SJCRH30 (cell line): ENCODE results near the gene WDR70. TPM values are rescaled to one million over a fixed set of nuclear protein-coding genes. Genes with fewer than 3 reads are reported as not detected.
"Not testable (repeated sequence)": the region's sequence is repeated elsewhere in the genome, so short reads cannot be mapped to it uniquely, and the experiment has no call there.

Experiments used
- DNase-seq, 2 experiments: peaks; one replicate each; pipeline ENCODE4 v3.0.0-alpha.2; 2015 to 2020
- H3K27ac ChIP-seq: fragments of 250-450 bp; sonication (Bioruptor Pico); 2 replicates; pipeline ENCODE4 v1.5.1; 2020; ENCODE audit warnings: mild to moderate bottlenecking, moderate library complexity
- H3K27me3 ChIP-seq: fragments of 250-450 bp; sonication (Bioruptor Pico); 2 replicates; pipeline ENCODE4 v1.5.1; 2020; ENCODE audit warnings: mild to moderate bottlenecking, moderate library complexity
- H3K36me3 ChIP-seq: fragments of 250-450 bp; sonication (Bioruptor Pico); 2 replicates; pipeline ENCODE4 v1.5.1; 2020; ENCODE audit warnings: mild to moderate bottlenecking, moderate library complexity
- H3K4me1 ChIP-seq: fragments of 250-450 bp; sonication (Bioruptor Pico); 2 replicates; pipeline ENCODE4 v1.5.1; 2020; ENCODE audit warnings: mild to moderate bottlenecking, moderate library complexity
- H3K4me3 ChIP-seq: fragments of 250-450 bp; sonication (Bioruptor Pico); 2 replicates; pipeline ENCODE4 v1.5.1; 2020; ENCODE audit warnings: mild to moderate bottlenecking, moderate library complexity
- H3K9me3 ChIP-seq: fragments of 250-450 bp; sonication (Bioruptor Pico); replicated peaks from 2 replicates; pipeline ENCODE4 v1.5.1; 2020; ENCODE audit warnings: mild to moderate bottlenecking, moderate library complexity
- total RNA-seq: library from RNA; depleted of rRNA; stranded (reverse); fragments of >200 nt; shearing (Covaris generic); gene quantifications from 2 replicates; pipeline ENCODE4 v1.2.3, GENCODE V29; 2014

The WDR70 gene
- total RNA-seq, 1 experiment from 2014 or later, result 47.8 TPM

DNA sequence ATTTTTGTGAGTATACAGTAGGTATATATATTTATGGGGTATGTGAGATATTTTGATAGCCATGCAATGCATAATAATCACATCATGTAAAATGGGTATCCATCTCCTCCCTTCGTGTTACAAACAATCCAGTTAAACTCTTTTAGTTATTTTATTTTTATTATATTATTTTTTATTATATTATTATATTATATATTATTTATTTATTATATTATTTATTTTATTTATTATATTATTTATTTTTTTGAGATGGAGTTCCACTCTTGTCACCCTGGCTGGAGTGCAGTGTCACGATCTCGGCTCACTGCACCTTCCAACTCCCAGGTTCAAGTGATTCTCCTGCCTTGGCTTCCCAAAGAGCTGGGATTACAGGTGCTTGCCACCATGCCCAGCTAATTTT is 138.6 kb downstream of the WDR70 start:
- Histone ChIP-seq H3K36me3 (peaks cover 14% of the 10 kb centered on the region), H3K27me3 (no peaks in the 10 kb centered on the region), H3K27ac (no peak overlapping the region), H3K4me3 (no peak overlapping the region), H3K4me1 (no peaks in the 10 kb centered on the region), H3K9me3 (peaks cover 4% of the 10 kb centered on the region)
- DNase-seq, result no peak

DNA sequence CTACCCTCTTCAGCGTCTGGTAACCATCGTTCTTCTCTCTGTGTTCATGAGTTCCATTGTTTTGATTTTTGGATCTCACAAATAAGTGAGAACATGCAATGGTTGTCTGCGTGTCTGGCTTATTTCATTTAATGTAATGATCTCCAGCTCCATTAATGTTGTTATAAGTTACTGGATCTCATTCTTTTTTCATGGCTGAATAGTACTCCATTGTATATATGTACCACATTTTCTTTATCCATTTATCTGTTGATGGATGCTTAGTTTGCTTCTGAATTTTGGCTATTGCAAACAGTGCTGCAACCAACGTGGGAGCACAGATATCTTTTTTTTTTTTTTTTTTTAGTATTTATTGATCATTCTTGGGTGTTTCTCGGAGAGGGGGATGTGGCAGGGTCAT is 139.2 kb downstream of the WDR70 start:
- H3K27ac ChIP-seq, H3K4me3 ChIP-seq, H3K9me3 ChIP-seq, H3K4me1 ChIP-seq, DNase-seq, H3K27me3 ChIP-seq: not testable (repeated sequence)
- H3K36me3 ChIP-seq, result peaks cover 14% of the 10 kb centered on the region

DNA sequence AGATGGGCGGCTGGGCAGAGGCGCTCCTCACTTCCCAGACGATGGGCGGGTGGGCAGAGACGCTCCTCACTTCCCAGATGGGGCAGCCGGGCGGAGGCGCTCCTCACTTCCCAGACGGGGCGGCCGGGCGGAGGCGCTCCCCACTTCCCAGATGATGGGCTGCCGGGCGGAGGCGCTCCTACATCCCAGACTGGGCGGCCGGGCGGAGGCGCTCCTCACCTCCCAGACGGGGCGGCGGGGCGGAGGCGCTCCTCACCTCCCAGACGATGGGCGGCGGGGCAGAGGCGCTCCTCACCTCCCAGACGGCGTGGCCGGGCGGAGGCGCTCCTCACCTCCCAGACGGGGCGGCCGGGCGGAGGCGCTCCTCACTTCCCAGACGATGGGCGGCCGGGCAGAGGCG is 140.2 kb downstream of the WDR70 start:
- H3K27me3 ChIP-seq, result no peaks in the 10 kb centered on the region
- H3K4me1 ChIP-seq, result no peaks in the 10 kb centered on the region
- peaks cover 4% of the 10 kb centered on the region for H3K9me3 ChIP-seq
- no peak for DNase-seq
- peaks cover 14% of the 10 kb centered on the region for H3K36me3 ChIP-seq
- H3K27ac ChIP-seq, result no peak overlapping the region
- H3K4me3 ChIP-seq, result no peak overlapping the region

DNA sequence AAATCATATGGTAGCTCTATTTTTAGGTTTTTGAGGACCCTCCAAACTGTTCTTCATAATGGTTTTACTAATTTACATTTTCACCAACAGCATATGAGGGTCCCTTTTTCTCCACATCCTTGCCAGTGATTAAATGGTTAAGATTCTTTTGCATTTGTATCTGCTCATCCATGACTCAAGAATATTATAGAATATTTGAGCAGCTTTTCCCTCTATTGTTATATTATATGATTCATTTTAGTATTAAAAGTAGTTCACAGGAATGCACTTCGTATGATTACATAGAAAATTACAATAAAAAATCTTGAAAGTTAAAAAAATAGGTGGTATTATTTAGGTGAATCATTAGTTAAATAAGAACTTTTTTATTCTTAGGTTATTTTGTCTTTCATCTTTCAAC is 140.7 kb downstream of the WDR70 start:
- peaks cover 14% of the 10 kb centered on the region for H3K36me3 ChIP-seq
- no peaks in the 10 kb centered on the region for H3K27me3 ChIP-seq
- DNase-seq, result no peak
- H3K9me3 ChIP-seq, result peaks cover 4% of the 10 kb centered on the region
- H3K27ac ChIP-seq, result no peak overlapping the region
- no peak overlapping the region for H3K4me3 ChIP-seq
- H3K4me1 ChIP-seq, result no peaks in the 10 kb centered on the region

DNA sequence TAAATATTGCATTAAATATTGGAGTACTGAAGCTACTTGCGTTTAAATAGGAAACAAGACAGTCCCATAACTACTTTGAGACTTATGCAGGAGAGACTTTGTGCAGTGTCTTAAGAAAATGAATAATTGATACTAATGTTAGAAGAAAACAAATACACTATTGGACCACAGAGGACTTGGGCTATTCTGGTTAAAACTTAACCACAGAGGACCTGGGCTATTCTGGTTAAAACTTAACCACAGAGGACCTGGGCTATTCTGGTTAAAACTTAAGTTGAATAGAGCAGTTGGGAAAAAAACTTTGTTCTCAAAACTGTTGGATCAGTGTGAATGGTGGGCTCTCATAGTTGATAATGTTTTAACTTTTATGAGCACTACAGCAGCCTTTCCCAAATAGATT is 141.7 kb downstream of the WDR70 start:
- H3K36me3 ChIP-seq, result peaks cover 14% of the 10 kb centered on the region
- no peaks in the 10 kb centered on the region for H3K4me1 ChIP-seq
- H3K9me3 ChIP-seq, result peaks cover 4% of the 10 kb centered on the region
- H3K27ac ChIP-seq, result no peak overlapping the region
- H3K4me3 ChIP-seq, result no peak overlapping the region
- H3K27me3 ChIP-seq, result no peaks in the 10 kb centered on the region
- no peak for DNase-seq

DNA sequence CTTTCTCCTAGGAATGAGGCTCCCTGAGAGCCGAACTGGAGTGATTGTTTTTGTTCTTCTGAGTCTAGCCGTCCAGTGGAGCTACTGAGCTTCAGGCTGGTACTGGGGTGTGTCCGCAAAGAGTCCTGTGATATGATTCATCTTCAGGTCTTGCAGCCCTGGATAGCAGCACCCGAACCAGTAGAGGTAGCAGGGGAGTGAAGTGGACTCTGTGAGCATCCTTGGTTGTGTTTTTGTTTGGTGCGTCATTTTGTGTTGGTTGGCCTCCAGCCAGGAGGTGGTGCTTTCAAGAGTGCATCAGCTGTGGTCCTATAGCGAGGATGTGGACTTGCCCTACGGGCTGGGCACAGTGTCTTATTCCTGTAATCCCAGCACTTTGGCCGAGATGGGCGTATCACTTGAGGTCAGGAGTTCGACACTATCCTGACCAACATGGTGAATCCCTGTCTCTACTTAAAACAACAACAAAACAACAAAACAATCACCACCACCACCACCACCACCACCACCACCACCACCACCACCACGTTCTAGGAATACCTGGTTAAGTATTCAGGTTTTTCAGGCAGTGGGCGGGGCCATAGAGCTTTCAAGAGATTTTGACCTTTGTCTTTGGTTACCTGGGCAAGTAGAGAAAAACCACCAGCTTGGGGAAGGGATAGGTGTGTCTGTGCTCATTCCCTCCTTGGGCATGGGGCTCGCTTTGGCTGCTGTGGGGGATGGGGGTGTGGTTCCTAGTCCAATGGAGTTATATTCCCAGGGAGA is 154.0 kb downstream of the WDR70 start:
- 0 out of 2 replicates have a peak, but pooled peaks cover 3% of the 10 kb centered on the region for H3K36me3 ChIP-seq
- H3K27ac ChIP-seq, result no peak overlapping the region
- no peak for DNase-seq
- H3K4me1 ChIP-seq, result no peaks in the 10 kb centered on the region
- H3K4me3 ChIP-seq, result no peak overlapping the region
- no peaks in the 10 kb centered on the region; the same call in 1 of the 2 replicates for H3K9me3 ChIP-seq
- H3K27me3 ChIP-seq, result no peaks in the 10 kb centered on the region

DNA sequence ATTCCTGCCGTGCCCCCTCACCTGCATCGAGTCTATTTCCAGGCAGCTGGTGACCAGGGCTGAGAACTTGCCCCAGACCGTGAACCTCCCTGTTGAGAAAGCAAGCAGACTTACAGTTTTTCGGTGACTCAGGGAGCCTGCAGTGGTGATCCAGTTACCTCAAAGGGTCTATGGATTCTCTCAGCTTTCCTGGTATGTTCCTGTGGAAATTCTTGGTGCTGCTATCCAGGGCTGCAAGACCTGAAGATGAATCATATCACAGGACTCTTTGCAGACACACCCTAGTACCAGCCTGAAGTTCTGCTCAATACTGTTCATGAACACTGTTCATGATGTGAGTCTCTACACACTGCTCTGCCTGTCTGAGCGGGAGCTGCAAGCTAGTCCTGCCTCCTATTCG is 154.7 kb downstream of the WDR70 start:
- no peak for DNase-seq
- no peaks in the 10 kb centered on the region; the same call in 1 of the 2 replicates for H3K9me3 ChIP-seq
- no peak overlapping the region for H3K4me3 ChIP-seq
- no peak overlapping the region for H3K27ac ChIP-seq
- H3K36me3 ChIP-seq, result 0 out of 2 replicates have a peak, but pooled peaks cover 3% of the 10 kb centered on the region
- no peaks in the 10 kb centered on the region for H3K27me3 ChIP-seq
- no peaks in the 10 kb centered on the region for H3K4me1 ChIP-seq

DNA sequence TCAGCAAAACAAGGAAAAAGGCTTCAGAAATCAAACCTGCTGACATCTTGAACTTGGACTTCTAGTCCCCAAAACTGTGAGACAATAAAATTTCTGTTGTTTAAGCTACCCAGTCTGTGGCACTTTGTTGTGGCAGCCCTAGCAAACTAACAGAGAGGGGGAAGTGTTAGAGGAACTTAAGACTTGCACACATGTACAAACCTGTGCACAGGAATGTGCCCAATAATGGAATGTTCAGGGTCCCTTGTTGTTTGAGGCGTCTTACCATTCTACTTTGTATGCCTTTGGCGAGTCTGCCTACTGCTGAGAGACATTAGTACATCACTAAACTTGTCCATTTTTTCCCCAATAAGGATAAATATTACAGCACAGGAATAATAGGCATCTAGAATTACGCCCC is 160.3 kb downstream of the WDR70 start:
- Histone ChIP-seq H3K27ac (no peak overlapping the region), H3K36me3 (0 out of 2 replicates have a peak, but pooled peaks cover 2% of the 10 kb centered on the region), H3K27me3 (no peaks in the 10 kb centered on the region), H3K4me3 (no peak overlapping the region), H3K9me3 (no peaks in the 10 kb centered on the region), H3K4me1 (no peaks in the 10 kb centered on the region)
- no peak for DNase-seq

DNA sequence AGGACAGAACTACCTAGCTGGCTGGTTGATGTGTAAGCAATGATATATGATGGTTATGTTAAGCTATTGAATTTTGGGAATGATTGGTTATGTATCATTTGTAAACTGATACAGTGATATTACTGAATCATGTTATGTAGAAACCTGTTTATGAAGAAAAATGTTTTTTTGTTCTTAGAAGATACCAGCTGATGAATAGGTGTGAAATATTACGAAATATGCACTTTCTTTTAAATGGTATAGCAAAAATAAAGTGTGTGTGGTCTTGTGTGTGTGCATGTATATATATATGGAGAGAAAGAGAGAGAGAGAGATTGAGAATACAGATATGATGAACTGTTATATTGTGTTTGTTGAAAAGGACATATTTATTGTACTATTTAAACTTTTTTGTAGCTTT is 164.1 kb downstream of the WDR70 start:
- no peak for DNase-seq
- H3K36me3 ChIP-seq, result 0 out of 2 replicates have a peak, but pooled peaks cover 2% of the 10 kb centered on the region
- no peaks in the 10 kb centered on the region for H3K9me3 ChIP-seq
- no peak overlapping the region for H3K4me3 ChIP-seq
- H3K27ac ChIP-seq, result no peak overlapping the region
- H3K27me3 ChIP-seq, result no peaks in the 10 kb centered on the region
- no peaks in the 10 kb centered on the region for H3K4me1 ChIP-seq

DNA sequence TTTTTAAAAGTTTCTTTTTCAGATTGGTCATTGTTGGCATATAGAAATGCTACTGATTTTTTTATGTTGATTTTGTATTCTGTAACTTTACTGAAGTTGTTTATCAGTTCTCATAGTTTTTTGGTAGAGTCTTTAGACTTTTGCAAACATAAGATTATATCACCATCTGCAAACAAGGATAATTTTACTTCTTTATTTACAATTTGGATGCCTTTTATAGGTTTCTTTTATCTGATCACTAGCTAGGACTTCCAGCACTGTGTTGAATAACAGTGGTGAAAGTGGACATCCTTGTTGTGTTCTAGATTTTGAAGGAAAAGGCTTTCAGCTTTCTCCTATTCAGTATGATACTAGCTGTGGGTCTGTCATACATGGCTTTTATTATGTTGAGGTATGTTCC is 170.3 kb downstream of the WDR70 start:
- Histone ChIP-seq H3K27ac (no peak overlapping the region), H3K4me1 (no peaks in the 10 kb centered on the region), H3K9me3 (no peaks in the 10 kb centered on the region), H3K4me3 (no peak overlapping the region), H3K36me3 (no peaks in the 10 kb centered on the region), H3K27me3 (no peaks in the 10 kb centered on the region)
- DNase-seq, result no peak

DNA sequence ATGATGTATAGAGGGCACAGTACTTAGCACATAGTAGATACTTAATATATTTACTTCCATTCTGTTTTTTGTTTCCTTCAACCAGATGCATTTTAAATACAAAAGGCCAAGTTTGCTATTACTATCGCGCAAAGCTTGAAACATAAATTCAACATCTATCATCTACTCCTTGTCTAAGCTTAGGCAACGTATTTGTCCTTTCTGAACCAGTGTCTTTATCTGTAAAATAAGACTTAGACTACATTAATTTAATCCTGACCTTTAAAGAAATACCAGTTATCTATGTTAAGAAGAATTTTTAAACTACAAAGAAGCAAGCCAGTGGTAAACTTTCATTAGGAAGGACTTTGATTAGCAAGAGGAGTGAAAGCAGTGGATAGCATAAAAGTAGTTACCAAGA is 173.0 kb downstream of the WDR70 start:
- H3K4me3 ChIP-seq, result no peak overlapping the region
- no peak overlapping the region for H3K27ac ChIP-seq
- H3K4me1 ChIP-seq, result no peaks in the 10 kb centered on the region
- no peak for DNase-seq
- H3K27me3 ChIP-seq, result no peaks in the 10 kb centered on the region
- H3K9me3 ChIP-seq, result no peaks in the 10 kb centered on the region
- no peaks in the 10 kb centered on the region for H3K36me3 ChIP-seq

DNA sequence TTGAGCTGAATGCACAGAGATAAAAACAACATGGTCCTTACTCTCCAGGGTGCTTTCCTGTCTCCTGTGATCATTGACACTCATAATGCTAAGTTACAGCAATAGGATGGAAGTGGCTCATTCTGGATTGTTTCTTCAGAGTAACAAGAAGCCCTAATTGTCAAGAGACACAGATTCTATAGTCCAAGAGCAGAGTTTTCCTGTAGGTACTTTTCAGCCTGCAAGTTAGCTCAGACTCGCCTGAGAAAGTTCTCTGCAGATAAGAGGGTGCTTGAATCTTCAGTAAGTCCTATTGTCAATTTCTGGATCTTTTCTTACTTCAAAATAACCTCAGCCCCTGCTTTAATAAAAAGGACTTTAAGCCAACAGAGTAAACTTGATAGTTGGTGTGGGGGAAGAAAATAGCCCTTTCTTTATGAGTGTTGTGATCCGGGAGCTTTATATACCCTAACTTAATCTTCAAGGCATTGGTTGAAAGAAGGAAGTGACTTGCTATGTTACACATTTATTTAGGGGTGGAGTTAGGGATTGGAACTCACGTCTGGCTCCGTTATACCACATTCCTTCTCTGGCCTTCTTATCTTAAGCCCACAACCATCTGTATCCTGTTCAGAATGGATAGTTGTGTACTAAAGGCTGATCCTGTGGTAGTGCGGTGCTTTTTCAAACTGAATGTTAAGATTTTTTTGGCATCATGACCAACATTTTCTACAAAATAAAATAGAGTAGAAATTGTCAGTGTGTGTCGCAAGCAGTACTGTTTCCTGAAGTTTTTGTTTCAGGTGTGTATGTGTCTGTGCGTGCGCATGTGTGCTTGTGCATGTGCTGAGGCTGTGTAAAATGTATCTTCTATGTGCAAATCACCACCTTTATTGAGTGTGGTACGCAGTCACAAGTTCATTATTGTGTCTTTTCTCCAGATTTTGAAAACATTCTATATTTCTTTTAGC is 173.9 kb downstream of the WDR70 start:
- Histone ChIP-seq H3K4me1 (no peaks in the 10 kb centered on the region), H3K36me3 (no peaks in the 10 kb centered on the region), H3K27ac (no peak overlapping the region), H3K9me3 (no peaks in the 10 kb centered on the region), H3K27me3 (no peaks in the 10 kb centered on the region), H3K4me3 (no peak overlapping the region)
- no peak for DNase-seq

DNA sequence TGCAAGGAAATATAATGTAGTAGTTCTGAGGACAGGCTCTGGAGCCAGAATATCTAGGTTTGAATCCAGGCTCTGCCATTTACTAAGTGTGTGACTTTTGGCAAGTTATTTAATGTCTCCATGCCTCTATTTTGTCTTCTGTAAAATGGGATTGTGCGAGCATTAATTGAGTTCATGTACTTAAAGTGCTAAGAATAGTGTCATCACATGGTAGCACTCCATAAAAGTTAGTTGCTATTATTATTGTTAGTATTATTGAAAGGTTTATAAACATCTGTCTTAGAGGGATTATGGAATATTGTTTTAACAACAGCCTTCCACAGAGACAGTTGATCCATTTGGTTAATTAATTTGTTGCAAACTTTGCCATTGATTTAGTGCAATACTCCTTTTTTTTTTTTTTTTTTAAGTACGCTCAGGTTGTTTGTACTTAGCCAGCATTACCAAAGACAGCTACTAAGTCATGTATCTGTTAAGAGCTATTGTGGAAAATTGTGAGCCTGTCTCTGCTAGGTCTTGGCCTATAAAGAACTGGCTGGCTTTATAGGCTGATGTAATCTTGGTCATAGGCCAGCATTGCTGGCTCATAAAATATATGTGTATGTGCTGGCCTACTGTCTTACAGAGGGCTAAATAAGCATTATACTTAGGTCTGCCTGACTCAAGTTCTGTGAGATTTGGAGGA is 174.7 kb downstream of the WDR70 start:
- no peaks in the 10 kb centered on the region for H3K27me3 ChIP-seq
- no peak overlapping the region for H3K27ac ChIP-seq
- no peaks in the 10 kb centered on the region for H3K9me3 ChIP-seq
- no peak for DNase-seq
- H3K4me1 ChIP-seq, result no peaks in the 10 kb centered on the region
- H3K36me3 ChIP-seq, result no peaks in the 10 kb centered on the region
- no peak overlapping the region for H3K4me3 ChIP-seq

DNA sequence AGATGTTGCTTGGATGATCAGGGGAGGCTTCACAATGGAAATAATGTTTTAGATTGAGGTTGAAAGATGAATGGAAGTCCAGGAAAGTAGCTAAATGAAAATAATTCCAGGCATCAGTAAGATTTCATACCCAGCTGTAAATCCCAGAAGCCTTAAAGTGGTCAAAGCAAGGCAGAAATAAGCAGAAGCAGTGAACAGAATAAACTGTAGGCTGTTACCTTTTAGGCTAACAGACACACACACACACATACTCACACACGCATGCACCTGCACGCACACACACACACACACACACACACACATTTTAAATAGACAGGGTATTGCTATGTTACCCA is 175.3 kb downstream of the WDR70 start:
- Histone ChIP-seq H3K27ac (no peak overlapping the region), H3K27me3 (no peaks in the 10 kb centered on the region), H3K36me3 (no peaks in the 10 kb centered on the region), H3K9me3 (no peaks in the 10 kb centered on the region), H3K4me3 (no peak overlapping the region), H3K4me1 (no peaks in the 10 kb centered on the region)
- no peak for DNase-seq

DNA sequence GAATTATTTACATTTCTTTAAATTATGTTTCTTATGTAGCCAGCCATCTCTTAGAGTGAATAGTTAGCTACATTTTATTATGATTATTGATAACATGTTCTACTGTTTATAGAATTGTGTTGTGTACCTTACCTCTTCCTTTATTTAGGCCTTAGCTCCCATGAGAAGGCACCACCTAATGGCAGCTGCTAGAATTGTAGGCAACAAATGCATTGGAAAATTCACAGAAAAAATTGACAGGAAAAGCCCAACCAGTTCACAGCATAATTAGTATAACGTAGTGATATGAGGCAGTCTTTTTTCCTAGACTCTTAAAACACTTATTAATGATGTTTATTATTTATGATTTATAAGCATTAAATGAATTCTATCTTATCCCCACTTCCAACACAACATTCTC is 175.8 kb downstream of the WDR70 start:
- H3K36me3 ChIP-seq, result no peaks in the 10 kb centered on the region
- no peaks in the 10 kb centered on the region for H3K4me1 ChIP-seq
- no peak overlapping the region for H3K4me3 ChIP-seq
- H3K27ac ChIP-seq, result no peak overlapping the region
- H3K27me3 ChIP-seq, result no peaks in the 10 kb centered on the region
- peak; percentile 9 to 53 for DNase-seq
- no peaks in the 10 kb centered on the region for H3K9me3 ChIP-seq
